ENCODE results near the gene NLGN1. TPM values are rescaled to one million over a fixed set of nuclear protein-coding genes. Genes with fewer than 3 reads are reported as not detected.

NLGN1 gene
- total RNA-seq, 1 experiment from 2014 or later, result 0.85 TPM

GRCh38 chr3:174010907-174011306 lies 613.4 kb downstream of the NLGN1 start:
- no peak overlapping the region for H3K27ac ChIP-seq (ENCODE audit: low read length)
- H3K27me3 ChIP-seq (ENCODE audit: control insufficient read depth, insufficient read depth, low read length), result no peaks in the 10 kb centered on the region
- CTCF ChIA-PET, result no interaction called here
- POLR2A ChIA-PET, result no interaction called here
- no peaks in the 10 kb centered on the region for H3K9me3 ChIP-seq (ENCODE audit: control insufficient read depth, insufficient read depth, low read depth, low read length)
- H3K4me1 ChIP-seq (ENCODE audit: control insufficient read depth, insufficient read depth, low read length), result no peaks in the 10 kb centered on the region
- no peaks in the 10 kb centered on the region for H3K36me3 ChIP-seq (ENCODE audit: control insufficient read depth, insufficient read depth, low read length)
- no peak overlapping the region for H3K4me3 ChIP-seq (ENCODE audit: low read depth in 2 of 2, low read length in 2 of 2)
- TF ChIP-seq SIN3A (IDR thresholded peaks at IDR 0.05; ENCODE audit: borderline replicate concordance, insufficient read depth, low read depth, low read length), result no peak
- TF ChIP-seq CTCF (IDR thresholded peaks at IDR 0.05), result no peak
- no peak for TF ChIP-seq REST (IDR thresholded peaks at IDR 0.05; ENCODE audit: insufficient read depth in 1 of 2, low read depth in 2 of 2, low read length in 1 of 2)
- no peak for TF ChIP-seq TCF7L2 (IDR thresholded peaks at IDR 0.05; ENCODE audit: low read depth, low read length)
- no peak for TF ChIP-seq POLR2AphosphoS5 (IDR thresholded peaks at IDR 0.05; ENCODE audit: low read depth, low read length)
- BruUV-seq (replicated peaks), result no TSS peak
- DNase-seq (ENCODE audit: low read depth, low spot score), result no peak
- in situ Hi-C loops (cut with HindIII; ENCODE audit: low pct_unique_long_range_greater_than_20kb, low sequenced_read_pairs), result no loop called here
- intact Hi-C loops (cut with micrococcal nuclease; ENCODE audit: unreplicated experiment), result no loop called here
- no peak for ATAC-seq

GRCh38 chr3:174016186-174016585 lies 618.6 kb downstream of the NLGN1 start:
- no peaks in the 10 kb centered on the region for H3K9me3 ChIP-seq (ENCODE audit: control insufficient read depth, insufficient read depth, low read depth, low read length)
- CTCF ChIA-PET, result no interaction called here
- BruUV-seq (replicated peaks), result no TSS peak
- DNase-seq (ENCODE audit: low read depth, low spot score) (no peak), ATAC-seq (no peak)
- no peak overlapping the region for H3K27ac ChIP-seq (ENCODE audit: low read length)
- intact Hi-C loops (cut with micrococcal nuclease; ENCODE audit: unreplicated experiment), result no loop called here
- TF ChIP-seq SIN3A (IDR thresholded peaks at IDR 0.05; ENCODE audit: borderline replicate concordance, insufficient read depth, low read depth, low read length) (no peak), POLR2AphosphoS5 (IDR thresholded peaks at IDR 0.05; ENCODE audit: low read depth, low read length) (no peak), REST (IDR thresholded peaks at IDR 0.05; ENCODE audit: insufficient read depth in 1 of 2, low read depth in 2 of 2, low read length in 1 of 2) (no peak), CTCF (IDR thresholded peaks at IDR 0.05) (no peak), TCF7L2 (IDR thresholded peaks at IDR 0.05; ENCODE audit: low read depth, low read length) (no peak)
- in situ Hi-C loops (cut with HindIII; ENCODE audit: low pct_unique_long_range_greater_than_20kb, low sequenced_read_pairs), result no loop called here
- H3K36me3 ChIP-seq (ENCODE audit: control insufficient read depth, insufficient read depth, low read length), result no peaks in the 10 kb centered on the region
- H3K4me3 ChIP-seq (ENCODE audit: low read depth in 2 of 2, low read length in 2 of 2), result no peak overlapping the region
- H3K27me3 ChIP-seq (ENCODE audit: control insufficient read depth, insufficient read depth, low read length), result no peaks in the 10 kb centered on the region
- POLR2A ChIA-PET, result no interaction called here
- no peaks in the 10 kb centered on the region for H3K4me1 ChIP-seq (ENCODE audit: control insufficient read depth, insufficient read depth, low read length)

Data from Panc1 (cell line).